HUES64 (cell line): Measurements from ENCODE around the gene SRCIN1.

ENCODE experiments used
- H3K27ac ChIP-seq: 2 replicates; pipeline ENCODE4 v1.7.0; 2013; ENCODE audit warnings: low read depth, low read length, inconsistent platforms
- H3K27me3 ChIP-seq: 2 replicates; pipeline ENCODE4 v1.6.1; 2013; ENCODE audit warnings: mild to moderate bottlenecking, low read length; ENCODE audit not compliant: insufficient read depth
- H3K36me3 ChIP-seq: 2 replicates; pipeline ENCODE4 v1.6.1; 2013; ENCODE audit warnings: mild to moderate bottlenecking, low read length; ENCODE audit not compliant: insufficient read depth
- H3K4me1 ChIP-seq: 2 replicates; pipeline ENCODE4 v1.6.1; 2013; ENCODE audit warnings: mild to moderate bottlenecking, low read length, moderate library complexity; ENCODE audit not compliant: insufficient read depth
- H3K4me3 ChIP-seq: 2 replicates; pipeline ENCODE4 v1.5.1; 2013; ENCODE audit warnings: mild to moderate bottlenecking, low read length, moderate library complexity
- H3K9ac ChIP-seq: 2 replicates; pipeline ENCODE4 v1.6.1; 2013; ENCODE audit warnings: mild to moderate bottlenecking, low read depth, low read length
- H3K9me3 ChIP-seq: 2 replicates; pipeline ENCODE4 v1.6.1; 2013; ENCODE audit warnings: low read depth, low read length; ENCODE audit not compliant: insufficient read depth
- whole genome bisulfite sequencing: fragments of 150-250, 120-280 bp; methylation state at CpG from one replicate; pipeline ENCODE4 v1.1.7; 2013; ENCODE audit warnings: missing lambda C conversion rate; 5-methylcytosine and 5-hydroxymethylcytosine counted together

Gene SRCIN1

DNA sequence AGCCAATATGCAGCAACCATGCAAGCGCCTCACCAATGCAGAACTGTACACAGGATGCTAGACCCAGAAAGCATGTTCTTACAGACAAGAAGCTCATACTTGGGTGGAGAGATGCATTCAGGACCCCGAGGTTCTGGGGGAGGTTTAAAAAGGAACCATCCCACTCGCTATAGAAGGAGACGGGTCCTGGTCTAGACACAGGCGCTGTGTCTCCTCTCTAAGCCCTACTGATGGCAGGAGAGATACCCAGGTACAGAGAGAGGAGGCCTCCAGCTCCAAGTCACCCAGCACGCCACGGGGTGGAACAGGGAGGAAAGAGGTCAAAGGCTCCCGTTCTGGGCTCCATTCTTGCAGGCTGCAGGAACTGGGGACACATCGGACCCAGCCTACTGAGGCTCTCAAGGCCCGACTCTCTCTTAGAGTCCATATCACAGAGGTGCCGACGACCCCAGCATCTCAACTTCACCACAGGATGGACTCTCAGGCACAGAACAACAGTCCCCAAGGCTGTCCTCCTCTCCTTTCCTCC lies 28.0 kb downstream of the SRCIN1 start:
- H3K4me3 ChIP-seq = peak overlapping the region; percentile 51; the same call in 1 of the 2 replicates
- no peak overlapping the region for H3K27ac ChIP-seq
- H3K9ac ChIP-seq = no peak overlapping the region
- H3K36me3 ChIP-seq = no peaks in the 10 kb centered on the region
- peaks cover 90% of the 10 kb centered on the region for H3K27me3 ChIP-seq
- WGBS = 46% methylated on average over 12 of the region's 12 CpGs
- H3K9me3 ChIP-seq = no peaks in the 10 kb centered on the region
- peaks cover 29% of the 10 kb centered on the region for H3K4me1 ChIP-seq

- H3K27me3 ChIP-seq = peaks cover 89% of the 10 kb centered on the region
- WGBS = 77% methylated on average over 3 of the region's 3 CpGs
- peaks cover 29% of the 10 kb centered on the region for H3K4me1 ChIP-seq
Measured at GRCh38 chr17:38577244-38577643, 28.5 kb downstream of the SRCIN1 start.

DNA sequence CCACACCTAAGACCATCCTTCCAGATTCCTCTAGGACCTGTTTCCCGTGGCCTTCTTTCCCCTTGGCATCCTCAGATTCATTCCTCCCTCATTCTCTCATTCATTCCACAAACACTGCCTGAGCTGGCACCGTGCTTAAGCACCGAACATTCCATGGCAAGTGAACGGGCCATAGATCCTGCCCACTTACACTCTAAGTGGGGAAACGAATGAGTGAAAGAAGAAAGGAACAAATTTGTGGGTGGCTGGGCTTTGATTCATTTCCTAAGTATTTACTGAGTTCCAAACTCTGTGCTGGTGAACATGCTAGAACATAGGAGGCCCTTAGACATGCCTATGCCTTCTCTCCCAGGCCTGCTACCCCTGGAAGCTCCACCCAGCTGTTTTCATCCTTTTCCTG lies 30.0 kb downstream of the SRCIN1 start:
- H3K27me3 ChIP-seq = peaks cover 94% of the 10 kb centered on the region
- H3K27ac ChIP-seq = no peak overlapping the region
- peaks cover 36% of the 10 kb centered on the region for H3K4me1 ChIP-seq
- no peak overlapping the region for H3K4me3 ChIP-seq
- H3K9me3 ChIP-seq = no peaks in the 10 kb centered on the region
- no peaks in the 10 kb centered on the region for H3K36me3 ChIP-seq
- 84% methylated on average over 5 of the region's 5 CpGs for WGBS
- no peak overlapping the region for H3K9ac ChIP-seq

More at GRCh38 chr17:38577244-38577643, 28.5 kb downstream of the SRCIN1 start:
- Histone ChIP-seq H3K9me3 (no peaks in the 10 kb centered on the region), H3K27ac (no peak overlapping the region), H3K4me3 (no peak overlapping the region), H3K36me3 (no peaks in the 10 kb centered on the region), H3K9ac (no peak overlapping the region)

DNA sequence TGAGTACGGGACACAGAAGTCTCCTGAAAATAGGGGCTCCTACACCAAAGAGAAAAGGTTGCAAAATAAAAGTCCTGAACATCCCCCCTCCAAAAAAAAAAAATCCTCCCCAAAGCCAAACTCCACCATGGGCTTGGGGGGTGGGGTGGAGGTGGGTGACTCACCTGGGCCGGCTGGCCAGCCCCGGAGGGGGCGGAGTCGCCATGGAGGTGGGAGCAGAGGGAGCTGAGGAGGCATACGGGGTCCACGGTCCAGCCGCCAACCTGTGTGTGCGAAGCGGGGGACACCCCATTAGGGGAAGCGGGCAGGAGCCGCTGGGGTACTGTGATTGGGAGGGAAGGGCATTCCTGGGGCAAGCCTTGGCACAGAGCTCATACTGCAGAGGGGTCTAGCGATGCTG lies 31.0 kb downstream of the SRCIN1 start:
- WGBS = 45% methylated on average over 12 of the region's 13 CpGs
- Histone ChIP-seq H3K4me3 (no peak overlapping the region), H3K27ac (no peak overlapping the region), H3K36me3 (no peaks in the 10 kb centered on the region), H3K27me3 (peaks cover 94% of the 10 kb centered on the region), H3K9ac (no peak overlapping the region), H3K4me1 (peaks cover 35% of the 10 kb centered on the region), H3K9me3 (no peaks in the 10 kb centered on the region)

DNA sequence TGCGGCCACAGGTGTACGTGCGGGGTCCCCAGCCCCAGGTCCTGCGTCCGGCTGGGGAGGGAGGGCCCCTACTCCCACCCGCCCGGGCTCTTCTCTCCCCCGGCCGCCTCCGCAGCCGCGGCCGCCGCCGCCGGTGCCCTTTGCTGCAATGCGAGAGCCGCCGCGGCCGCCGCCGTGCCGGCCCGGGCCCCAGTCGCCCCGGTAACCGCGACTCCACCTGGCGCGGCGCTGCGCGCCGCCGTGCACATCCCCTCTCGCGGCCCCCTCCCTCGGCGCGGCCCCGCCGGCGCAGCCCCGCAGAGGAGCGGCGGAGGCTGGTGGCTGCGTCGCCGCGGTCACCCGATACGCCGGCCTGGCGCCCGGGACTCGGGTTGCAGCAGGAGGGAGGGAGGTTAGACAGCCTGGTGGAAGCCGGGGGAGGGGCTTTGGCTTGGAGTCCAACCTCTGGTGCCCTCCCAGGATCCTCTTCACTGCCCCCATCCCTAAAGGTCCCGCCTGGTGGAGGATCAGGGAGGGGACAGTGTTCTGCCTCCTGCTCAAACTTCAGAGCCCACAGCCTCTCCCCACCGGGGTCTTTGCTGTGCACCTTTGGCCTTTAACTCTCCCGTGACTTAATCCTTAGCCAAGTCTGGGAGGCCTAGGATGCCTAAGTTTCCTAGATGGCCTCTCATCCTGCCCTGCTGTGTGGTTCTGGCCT lies 32.9 kb downstream of the SRCIN1 start:
- under 1% methylated on average over 61 of the region's 61 CpGs for WGBS

DNA sequence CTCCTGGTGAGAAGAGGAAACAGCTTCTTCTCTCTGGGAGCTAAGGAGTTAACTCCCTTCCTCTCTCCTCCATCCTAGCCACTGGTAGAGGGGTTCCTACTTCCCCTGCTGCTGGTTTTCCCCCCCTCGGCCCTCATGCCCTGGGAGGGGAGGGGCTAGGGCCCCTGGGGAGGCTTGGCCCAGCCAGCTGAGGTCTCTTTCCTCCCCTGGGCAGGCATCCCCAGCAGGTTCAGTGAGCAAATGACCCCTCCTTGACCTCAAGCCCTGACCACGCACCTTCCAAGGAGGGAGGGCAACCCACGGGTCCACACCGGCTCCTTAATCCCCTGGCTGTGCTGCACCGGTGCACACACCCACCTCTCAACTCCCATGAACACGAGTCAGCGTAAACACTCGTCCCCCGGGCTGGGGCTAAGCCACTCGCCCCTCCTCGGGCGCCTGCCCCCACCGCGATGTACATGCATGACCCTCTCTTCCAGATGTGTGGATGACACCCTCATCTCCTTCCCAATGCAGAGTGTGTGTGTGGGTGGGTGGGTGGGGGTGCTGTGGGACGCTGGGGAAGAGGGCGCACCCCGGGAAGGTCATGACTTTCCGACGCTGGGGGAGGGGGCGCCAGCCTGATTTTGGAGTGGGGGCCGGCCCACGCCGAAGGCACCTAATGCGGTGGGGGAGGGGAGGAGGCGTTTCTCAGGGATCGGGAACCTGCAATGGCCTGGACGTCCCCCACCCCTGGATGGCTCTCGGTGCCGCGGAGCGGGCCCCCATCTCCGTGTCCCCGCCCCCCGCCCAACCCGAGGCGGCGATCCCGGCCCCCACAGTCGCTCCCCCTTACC lies 33.7 kb downstream of the SRCIN1 start:
- Histone ChIP-seq H3K27ac (no peak overlapping the region), H3K4me3 (peak overlapping the region; percentile 49), H3K4me1 (peaks cover 21% of the 10 kb centered on the region; the same call in 1 of the 2 replicates), H3K9me3 (no peaks in the 10 kb centered on the region), H3K27me3 (peaks cover 94% of the 10 kb centered on the region), H3K9ac (no peak overlapping the region), H3K36me3 (no peaks in the 10 kb centered on the region)
- 2% methylated on average over 37 of the region's 39 CpGs for WGBS

More for the DNA sequence above, 32.9 kb downstream of the SRCIN1 start:
- H3K9ac ChIP-seq = no peak overlapping the region
- peaks cover 26% of the 10 kb centered on the region for H3K4me1 ChIP-seq
- no peak overlapping the region for H3K27ac ChIP-seq
- H3K4me3 ChIP-seq = peak overlapping the region; percentile 49
- no peaks in the 10 kb centered on the region for H3K9me3 ChIP-seq
- H3K27me3 ChIP-seq = peaks cover 94% of the 10 kb centered on the region
- H3K36me3 ChIP-seq = no peaks in the 10 kb centered on the region

DNA sequence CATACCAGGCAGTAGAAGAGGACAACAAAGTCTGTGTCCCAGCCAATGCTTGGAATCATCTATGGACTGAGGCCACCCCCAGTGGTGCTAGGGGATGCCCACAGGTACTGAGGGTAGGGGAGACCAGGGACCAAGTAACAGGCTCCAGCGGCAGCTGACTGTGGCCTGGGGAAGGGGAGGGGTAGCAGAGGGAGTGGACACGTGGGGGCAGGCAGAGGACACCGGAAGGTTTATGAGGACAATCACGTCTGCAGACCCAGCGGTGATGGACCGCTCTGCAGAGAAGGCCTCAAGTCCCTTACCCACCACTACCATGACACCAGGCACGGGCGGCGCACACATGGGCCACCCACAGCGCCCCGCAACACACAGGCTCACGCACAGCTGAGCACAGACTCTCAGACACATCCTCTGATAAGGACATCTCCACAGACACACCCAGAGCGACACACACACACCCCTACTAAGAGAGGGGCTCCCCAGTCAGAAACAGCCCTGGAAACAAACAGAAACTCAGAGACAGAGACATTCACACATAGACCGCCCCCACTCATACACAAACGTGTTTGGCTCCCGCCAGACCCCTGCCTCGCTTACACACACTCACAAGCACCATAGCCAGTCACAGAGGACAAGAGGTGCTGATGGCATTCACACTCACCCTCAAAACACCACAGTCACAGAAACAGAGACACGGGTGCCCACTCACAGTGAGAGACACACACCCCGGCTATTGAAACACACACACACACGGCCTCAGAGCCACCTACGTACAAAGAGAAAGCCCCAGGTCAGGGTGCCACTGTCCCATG lies 35.8 kb downstream of the SRCIN1 start:
- peaks cover 94% of the 10 kb centered on the region for H3K27me3 ChIP-seq
- H3K36me3 ChIP-seq = no peaks in the 10 kb centered on the region
- H3K4me1 ChIP-seq = peaks cover 27% of the 10 kb centered on the region; the same call in 1 of the 2 replicates
- H3K9me3 ChIP-seq = no peaks in the 10 kb centered on the region
- no peak overlapping the region for H3K9ac ChIP-seq
- no peak overlapping the region for H3K27ac ChIP-seq
- WGBS = 81% methylated on average over 21 of the region's 21 CpGs
- no peak overlapping the region for H3K4me3 ChIP-seq

GRCh38 chr17:38568845-38569510 lies 36.8 kb downstream of the SRCIN1 start:
- no peak overlapping the region for H3K4me3 ChIP-seq
- peaks cover 26% of the 10 kb centered on the region; the same call in 1 of the 2 replicates for H3K4me1 ChIP-seq
- peaks cover 94% of the 10 kb centered on the region for H3K27me3 ChIP-seq
- WGBS = 88% methylated on average over 9 of the region's 9 CpGs
- H3K9me3 ChIP-seq = no peaks in the 10 kb centered on the region
- no peak overlapping the region for H3K27ac ChIP-seq
- no peaks in the 10 kb centered on the region for H3K36me3 ChIP-seq
- no peak overlapping the region for H3K9ac ChIP-seq

DNA sequence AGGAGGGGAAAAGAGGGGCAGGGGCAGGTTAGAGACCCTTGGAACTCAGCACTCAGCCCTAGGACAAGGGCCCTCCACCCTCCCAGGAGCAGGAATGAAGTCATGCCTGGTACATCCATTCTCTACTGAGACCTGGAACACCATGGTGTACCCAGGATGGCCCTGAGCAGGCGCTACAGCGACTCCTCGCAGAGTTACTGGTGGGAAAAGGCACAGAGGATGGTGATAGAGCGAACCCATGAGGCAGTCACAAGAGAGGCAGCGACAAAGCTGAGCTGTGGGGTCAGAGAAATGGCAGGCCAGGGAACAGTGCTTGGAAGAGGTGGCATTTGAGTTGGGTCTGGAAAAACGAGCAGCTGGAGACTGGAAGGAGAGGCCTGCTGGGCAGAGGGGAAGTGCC lies 37.5 kb downstream of the SRCIN1 start:
- no peaks in the 10 kb centered on the region for H3K9me3 ChIP-seq
- no peak overlapping the region for H3K9ac ChIP-seq
- peaks cover 94% of the 10 kb centered on the region for H3K27me3 ChIP-seq
- WGBS = 49% methylated on average over 6 of the region's 6 CpGs
- H3K27ac ChIP-seq = no peak overlapping the region
- peaks cover 24% of the 10 kb centered on the region; the same call in 1 of the 2 replicates for H3K4me1 ChIP-seq
- H3K36me3 ChIP-seq = no peaks in the 10 kb centered on the region
- H3K4me3 ChIP-seq = no peak overlapping the region

DNA sequence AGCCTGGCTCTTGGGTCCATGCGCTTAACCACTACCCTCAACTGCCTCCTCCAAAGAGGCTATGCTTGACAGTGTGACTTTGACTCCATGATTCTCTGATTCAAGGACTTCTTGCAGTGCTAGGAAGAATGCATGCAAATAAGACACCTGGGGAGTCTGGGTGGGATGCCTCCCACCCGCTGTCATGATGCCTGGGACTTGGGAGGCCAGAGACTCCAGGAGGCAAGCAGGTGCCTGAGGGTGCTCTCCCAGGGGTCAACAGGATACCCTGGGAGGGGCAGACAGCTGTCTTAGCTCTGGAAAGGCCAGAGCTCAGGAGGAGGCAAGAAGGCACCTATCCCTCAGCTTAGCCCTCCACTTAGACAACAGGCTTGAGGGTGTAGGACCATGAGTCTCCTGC lies 38.4 kb downstream of the SRCIN1 start:
- no peak overlapping the region for H3K4me3 ChIP-seq
- no peaks in the 10 kb centered on the region for H3K9me3 ChIP-seq
- WGBS = 78% methylated on average over 2 of the region's 2 CpGs
- H3K36me3 ChIP-seq = no peaks in the 10 kb centered on the region
- H3K27me3 ChIP-seq = peaks cover 98% of the 10 kb centered on the region
- H3K4me1 ChIP-seq = peaks cover 21% of the 10 kb centered on the region; the same call in 1 of the 2 replicates
- no peak overlapping the region for H3K27ac ChIP-seq
- no peak overlapping the region for H3K9ac ChIP-seq
